Mesothelial cell of epicardium (in vitro differentiated cells): ENCODE measurements around the gene SMIM27. TPM values are rescaled to one million over a fixed set of nuclear protein-coding genes. Genes with fewer than 3 reads are reported as not detected.

ENCODE experiments used
- DNase-seq, 2 experiments: peaks; one replicate each; pipeline ENCODE4 v3.0.0; 2021; ENCODE audit warnings: low spot score in 2 of 2; ENCODE audit not compliant: unreplicated experiment in 2 of 2
- H3K27ac Mint-ChIP-seq: 2 replicates; pipeline ENCODE4 v1.8.0; 2021; ENCODE audit warnings: mixed read lengths
- H3K27me3 Mint-ChIP-seq: 2 replicates; pipeline ENCODE4 v1.8.0; 2021; ENCODE audit warnings: low read depth, mixed read lengths
- H3K36me3 Mint-ChIP-seq: 2 replicates; pipeline ENCODE4 v1.8.0; 2021; ENCODE audit warnings: mixed read lengths
- H3K4me1 Mint-ChIP-seq: 2 replicates; pipeline ENCODE4 v1.8.0; 2021; ENCODE audit warnings: mixed read lengths
- H3K4me3 Mint-ChIP-seq: 2 replicates; pipeline ENCODE4 v1.8.0; 2021; ENCODE audit warnings: mild to moderate bottlenecking, moderate library complexity, mixed read lengths
- H3K9me3 Mint-ChIP-seq: 2 replicates; pipeline ENCODE4 v1.8.0; 2021; ENCODE audit warnings: mixed read lengths
- CTCF ChIP-seq: fragments of 200-600 bp; sonication (generic); IDR thresholded peaks from one replicate; pipeline ENCODE4 v1.5.0; 2021; ENCODE audit warnings: antibody characterized with exemption; ENCODE audit not compliant: unreplicated experiment
- total RNA-seq: library from RNA; stranded (reverse); gene quantifications from 3 replicates; pipeline ENCODE4 v1.2.1, GENCODE V29; 2021

Gene SMIM27
- total RNA-seq, 1 donor from 2014 or later = 8.3 TPM

- Mint-ChIP-seq H3K4me1 (peaks cover 2% of the 10 kb centered on the region), H3K9me3 (no peaks in the 10 kb centered on the region), H3K36me3 (peaks cover 3% of the 10 kb centered on the region), H3K27ac (no peak overlapping the region), H3K4me3 (no peak overlapping the region), H3K27me3 (no peaks in the 10 kb centered on the region)
- DNase-seq = no peak
- TF ChIP-seq CTCF = no peak
These were observed 6.3 kb downstream of the SMIM27 start for GRCh38 chr9:32558408-32558934.

- Mint-ChIP-seq H3K9me3 (no peaks in the 10 kb centered on the region), H3K4me1 (peaks cover 2% of the 10 kb centered on the region), H3K36me3 (peaks cover 22% of the 10 kb centered on the region), H3K27me3 (no peaks in the 10 kb centered on the region), H3K27ac (no peak overlapping the region), H3K4me3 (no peak overlapping the region)
- TF ChIP-seq CTCF = no peak
- no peak for DNase-seq
These were observed 13.8 kb downstream of the SMIM27 start for GRCh38 chr9:32565967-32566366.

- Mint-ChIP-seq H3K36me3 (peaks cover 22% of the 10 kb centered on the region), H3K27ac (no peak overlapping the region), H3K27me3 (no peaks in the 10 kb centered on the region), H3K4me1 (peaks cover 7% of the 10 kb centered on the region), H3K4me3 (no peak overlapping the region), H3K9me3 (no peaks in the 10 kb centered on the region)
- no peak for TF ChIP-seq CTCF
- DNase-seq = no peak
These were observed 14.6 kb downstream of the SMIM27 start for GRCh38 chr9:32566770-32567169.

GRCh38 chr9:32570262-32570661 lies 18.1 kb downstream of the SMIM27 start:
- Mint-ChIP-seq H3K4me1 (peaks cover 17% of the 10 kb centered on the region), H3K27ac (no peak overlapping the region), H3K4me3 (no peak overlapping the region), H3K36me3 (peaks cover 22% of the 10 kb centered on the region), H3K27me3 (no peaks in the 10 kb centered on the region), H3K9me3 (no peaks in the 10 kb centered on the region)
- DNase-seq = no peak
- no peak for TF ChIP-seq CTCF

GRCh38 chr9:32571969-32572899 lies 20.1 kb downstream of the SMIM27 start:
- H3K4me1 Mint-ChIP-seq = peaks cover 17% of the 10 kb centered on the region
- peak overlapping the region; percentile 98 for H3K27ac Mint-ChIP-seq
- TF ChIP-seq CTCF = peak; percentile 59
- DNase-seq = no peak
- H3K9me3 Mint-ChIP-seq = no peaks in the 10 kb centered on the region
- H3K36me3 Mint-ChIP-seq = peaks cover 17% of the 10 kb centered on the region
- H3K27me3 Mint-ChIP-seq = peaks cover 8% of the 10 kb centered on the region
- peak overlapping the region; percentile 99 for H3K4me3 Mint-ChIP-seq
